Measurements from ENCODE around the gene UBASH3B.

DNA sequence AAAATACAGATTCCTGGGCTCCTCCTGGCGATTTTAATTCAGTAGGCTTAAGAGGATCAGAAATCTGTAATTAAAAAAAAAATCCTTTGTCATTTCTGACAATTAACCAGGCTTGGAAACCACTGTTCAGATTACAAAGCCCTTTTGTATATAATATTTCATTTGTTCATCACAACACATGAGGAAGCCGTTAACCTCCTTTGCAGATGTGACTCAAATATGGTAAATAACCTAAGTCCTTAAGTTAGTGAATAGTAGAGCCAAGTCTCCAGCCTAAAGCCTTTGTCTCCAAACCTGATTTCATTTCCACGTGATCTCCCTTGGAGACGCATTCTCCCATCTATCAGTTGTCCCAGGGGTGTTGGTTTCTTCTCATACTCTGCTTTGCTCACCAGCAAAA, 67.6 kb downstream of the UBASH3B start:
- TF ChIP-seq, protein P1, sequence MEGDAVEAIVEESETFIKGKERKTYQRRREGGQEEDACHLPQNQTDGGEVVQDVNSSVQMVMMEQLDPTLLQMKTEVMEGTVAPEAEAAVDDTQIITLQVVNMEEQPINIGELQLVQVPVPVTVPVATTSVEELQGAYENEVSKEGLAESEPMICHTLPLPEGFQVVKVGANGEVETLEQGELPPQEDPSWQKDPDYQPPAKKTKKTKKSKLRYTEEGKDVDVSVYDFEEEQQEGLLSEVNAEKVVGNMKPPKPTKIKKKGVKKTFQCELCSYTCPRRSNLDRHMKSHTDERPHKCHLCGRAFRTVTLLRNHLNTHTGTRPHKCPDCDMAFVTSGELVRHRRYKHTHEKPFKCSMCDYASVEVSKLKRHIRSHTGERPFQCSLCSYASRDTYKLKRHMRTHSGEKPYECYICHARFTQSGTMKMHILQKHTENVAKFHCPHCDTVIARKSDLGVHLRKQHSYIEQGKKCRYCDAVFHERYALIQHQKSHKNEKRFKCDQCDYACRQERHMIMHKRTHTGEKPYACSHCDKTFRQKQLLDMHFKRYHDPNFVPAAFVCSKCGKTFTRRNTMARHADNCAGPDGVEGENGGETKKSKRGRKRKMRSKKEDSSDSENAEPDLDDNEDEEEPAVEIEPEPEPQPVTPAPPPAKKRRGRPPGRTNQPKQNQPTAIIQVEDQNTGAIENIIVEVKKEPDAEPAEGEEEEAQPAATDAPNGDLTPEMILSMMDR (IDR thresholded peaks at IDR 0.05), result no peak
- TF ChIP-seq ZFX (IDR thresholded peaks at IDR 0.05; ENCODE audit: borderline replicate concordance), result no peak
